ENCODE data around the gene NVL. TPM values are rescaled to one million over a fixed set of nuclear protein-coding genes. Genes with fewer than 3 reads are reported as not detected.

NVL gene
- total RNA-seq, 1 donor from 2014 or later: 46.7 TPM

DNA sequence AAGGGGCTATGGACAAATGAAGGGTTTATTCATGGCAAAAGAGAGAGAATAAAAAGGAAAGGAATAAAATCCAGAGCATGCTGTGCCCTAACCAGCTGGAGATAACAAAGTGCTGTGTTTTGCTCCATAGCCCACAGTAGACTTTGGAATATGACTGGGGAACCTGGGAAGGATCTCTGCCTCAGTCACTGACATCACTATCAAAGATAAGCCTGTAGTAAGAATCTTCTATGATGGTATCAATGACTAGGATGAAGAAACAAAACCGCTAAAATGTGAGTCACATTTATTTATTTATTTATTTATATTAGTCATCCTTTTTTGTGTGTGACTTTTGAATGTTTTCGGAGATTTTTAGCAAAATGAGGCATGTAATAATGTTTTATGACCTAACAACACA is 56.3 kb downstream of the NVL start:
- Mint-ChIP-seq H3K36me3 (peaks cover 18% of the 10 kb centered on the region), H3K27ac (peak overlapping the region; percentile 20), H3K4me1 (ENCODE audit: unreplicated experiment) (no peaks in the 10 kb centered on the region), H3K9me3 (no peaks in the 10 kb centered on the region), H3K4me3 (no peak overlapping the region), H3K27me3 (no peaks in the 10 kb centered on the region)
- no peak for DNase-seq (ENCODE audit: extremely low spot score, unreplicated experiment)
- TF ChIP-seq, protein P1, sequence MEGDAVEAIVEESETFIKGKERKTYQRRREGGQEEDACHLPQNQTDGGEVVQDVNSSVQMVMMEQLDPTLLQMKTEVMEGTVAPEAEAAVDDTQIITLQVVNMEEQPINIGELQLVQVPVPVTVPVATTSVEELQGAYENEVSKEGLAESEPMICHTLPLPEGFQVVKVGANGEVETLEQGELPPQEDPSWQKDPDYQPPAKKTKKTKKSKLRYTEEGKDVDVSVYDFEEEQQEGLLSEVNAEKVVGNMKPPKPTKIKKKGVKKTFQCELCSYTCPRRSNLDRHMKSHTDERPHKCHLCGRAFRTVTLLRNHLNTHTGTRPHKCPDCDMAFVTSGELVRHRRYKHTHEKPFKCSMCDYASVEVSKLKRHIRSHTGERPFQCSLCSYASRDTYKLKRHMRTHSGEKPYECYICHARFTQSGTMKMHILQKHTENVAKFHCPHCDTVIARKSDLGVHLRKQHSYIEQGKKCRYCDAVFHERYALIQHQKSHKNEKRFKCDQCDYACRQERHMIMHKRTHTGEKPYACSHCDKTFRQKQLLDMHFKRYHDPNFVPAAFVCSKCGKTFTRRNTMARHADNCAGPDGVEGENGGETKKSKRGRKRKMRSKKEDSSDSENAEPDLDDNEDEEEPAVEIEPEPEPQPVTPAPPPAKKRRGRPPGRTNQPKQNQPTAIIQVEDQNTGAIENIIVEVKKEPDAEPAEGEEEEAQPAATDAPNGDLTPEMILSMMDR (conservative IDR thresholded peaks at IDR 0.05): no peak

DNA sequence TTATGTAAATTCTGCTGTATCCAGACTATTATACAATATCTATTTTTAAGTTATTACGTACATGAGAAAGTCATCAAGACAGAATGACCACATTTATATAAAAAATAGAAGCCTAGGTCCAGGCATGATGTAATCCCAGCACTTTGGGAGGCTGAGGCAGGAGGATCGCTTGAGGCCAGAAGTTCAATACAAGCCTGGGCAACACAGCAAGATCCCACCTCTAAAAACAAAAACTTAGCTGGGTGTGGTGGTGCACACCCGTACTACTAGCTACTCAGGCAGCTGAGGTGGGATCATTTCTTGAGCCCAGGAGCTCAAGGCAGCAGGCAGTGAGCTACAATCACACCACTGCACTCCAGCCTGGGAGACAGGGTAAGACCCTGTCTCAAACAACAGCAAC is 58.9 kb downstream of the NVL start:
- Mint-ChIP-seq H3K36me3 (peaks cover 22% of the 10 kb centered on the region), H3K4me3 (no peak overlapping the region), H3K27me3 (no peaks in the 10 kb centered on the region), H3K9me3 (no peaks in the 10 kb centered on the region), H3K27ac (no peak overlapping the region), H3K4me1 (ENCODE audit: unreplicated experiment) (peaks cover 10% of the 10 kb centered on the region)
- DNase-seq (ENCODE audit: extremely low spot score, unreplicated experiment): no peak
- TF ChIP-seq, protein P1 (conservative IDR thresholded peaks at IDR 0.05): no peak

DNA sequence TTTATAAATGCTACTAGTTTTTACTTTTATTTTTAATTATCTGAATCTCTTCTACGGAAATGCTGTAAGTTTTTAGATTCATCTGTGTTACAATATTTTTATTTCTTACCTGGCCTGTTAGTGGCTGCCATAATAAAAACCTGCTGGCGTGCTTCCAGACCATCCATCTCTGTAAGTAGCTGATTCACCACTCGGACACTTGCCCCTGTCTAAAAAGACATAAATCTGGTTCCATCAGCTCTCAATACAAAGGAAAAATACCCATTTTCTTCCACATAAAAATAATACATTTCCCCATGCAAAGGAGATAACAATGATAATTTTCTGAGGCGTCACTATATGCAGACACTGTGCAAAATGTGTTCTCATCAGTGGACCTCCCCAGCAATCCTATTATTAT is 62.0 kb downstream of the NVL start:
- H3K36me3 Mint-ChIP-seq: peaks cover 17% of the 10 kb centered on the region
- no peak overlapping the region for H3K4me3 Mint-ChIP-seq
- no peaks in the 10 kb centered on the region for H3K27me3 Mint-ChIP-seq
- no peaks in the 10 kb centered on the region for H3K9me3 Mint-ChIP-seq
- no peak for DNase-seq (ENCODE audit: extremely low spot score, unreplicated experiment)
- TF ChIP-seq, protein P1 (conservative IDR thresholded peaks at IDR 0.05): no peak
- no peak overlapping the region for H3K27ac Mint-ChIP-seq
- H3K4me1 Mint-ChIP-seq (ENCODE audit: unreplicated experiment): peaks cover 12% of the 10 kb centered on the region

DNA sequence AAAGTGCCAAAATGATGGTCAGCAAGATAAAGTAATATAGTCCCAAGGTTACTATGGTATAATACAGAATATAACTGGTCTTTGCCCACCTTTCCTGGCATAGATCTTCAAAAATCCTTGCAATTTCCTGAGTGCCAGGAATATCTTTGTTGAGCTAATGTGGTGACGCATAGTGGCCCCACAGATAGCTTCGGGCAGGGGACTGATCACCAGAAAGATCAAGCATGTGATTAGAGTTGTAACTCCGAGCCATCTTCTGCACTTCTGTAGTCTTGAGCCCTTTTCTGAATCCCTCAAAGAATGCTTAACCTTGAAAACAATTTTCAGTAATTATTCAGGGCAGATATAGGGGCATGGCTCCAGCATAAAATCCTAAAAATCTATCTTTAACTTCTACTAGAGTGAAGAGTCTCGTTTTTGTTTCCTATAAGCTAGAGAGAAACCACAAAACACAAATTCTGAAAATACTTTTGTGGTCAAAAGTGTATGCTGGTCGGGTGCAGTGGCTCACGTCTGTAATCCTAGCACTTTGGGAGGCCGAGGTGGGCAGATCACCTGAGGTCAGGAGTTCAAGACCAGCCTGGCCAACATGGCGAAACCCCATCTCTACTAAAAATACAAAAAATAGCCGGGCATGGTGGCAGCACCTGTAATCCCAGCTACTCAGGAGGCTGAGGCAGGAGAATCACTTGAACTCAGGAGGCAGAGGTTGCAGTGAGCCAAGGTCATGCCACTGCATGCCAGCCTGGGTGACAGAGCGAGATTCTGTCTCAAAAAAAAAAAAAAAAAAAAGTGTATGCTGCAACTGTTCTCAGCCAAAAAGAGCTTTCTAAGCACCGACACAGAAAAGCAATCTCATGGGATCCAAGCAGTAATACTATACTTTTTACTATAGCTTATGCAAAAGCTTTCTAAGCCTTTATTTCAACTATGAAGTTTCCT is 62.8 kb downstream of the NVL start:
- no peak for DNase-seq (ENCODE audit: extremely low spot score, unreplicated experiment)
- Mint-ChIP-seq H3K36me3 (peaks cover 24% of the 10 kb centered on the region), H3K27me3 (no peaks in the 10 kb centered on the region), H3K27ac (no peak overlapping the region), H3K4me1 (ENCODE audit: unreplicated experiment) (peaks cover 19% of the 10 kb centered on the region), H3K9me3 (no peaks in the 10 kb centered on the region), H3K4me3 (no peak overlapping the region)
- TF ChIP-seq, protein P1 (conservative IDR thresholded peaks at IDR 0.05): no peak

DNA sequence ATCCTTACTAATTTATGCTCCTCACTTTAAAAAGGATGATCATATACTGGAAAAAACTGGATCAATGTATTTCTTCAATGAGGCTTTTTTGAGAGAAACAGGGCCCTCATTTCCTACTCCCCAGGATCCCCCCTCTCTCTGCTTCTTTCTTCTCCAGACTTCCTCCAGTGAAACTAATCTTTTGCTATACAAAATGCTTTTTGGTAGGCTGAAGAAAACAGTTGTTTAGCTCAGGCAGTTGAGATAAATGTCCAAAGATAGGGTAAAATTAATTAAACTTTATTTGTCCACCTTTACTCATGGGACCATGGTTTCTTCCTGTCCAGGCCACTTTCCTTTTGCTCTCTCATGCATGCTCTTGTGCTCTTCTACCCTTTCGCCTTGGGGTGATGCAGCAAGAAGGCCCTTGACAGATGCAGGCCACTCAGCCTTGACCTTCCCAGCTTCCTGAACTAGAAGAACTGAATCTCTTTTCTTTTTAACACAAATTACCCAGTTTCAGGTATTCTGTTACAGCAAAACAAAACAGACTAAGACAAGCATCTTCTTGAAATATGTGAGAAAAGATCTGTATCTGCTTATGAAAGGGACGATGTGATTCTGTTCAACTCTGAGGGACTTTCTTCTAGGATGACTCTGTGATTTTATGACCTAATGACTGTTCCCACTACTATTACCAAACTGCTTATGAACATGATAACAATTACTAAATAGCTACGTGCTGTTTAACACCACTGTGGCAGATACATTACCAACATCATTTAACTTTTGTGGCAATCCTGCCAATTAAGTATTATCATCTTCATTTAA is 63.7 kb downstream of the NVL start:
- Mint-ChIP-seq H3K27me3 (no peaks in the 10 kb centered on the region), H3K36me3 (peaks cover 25% of the 10 kb centered on the region), H3K9me3 (no peaks in the 10 kb centered on the region), H3K4me1 (ENCODE audit: unreplicated experiment) (peaks cover 19% of the 10 kb centered on the region), H3K4me3 (no peak overlapping the region), H3K27ac (peak overlapping the region; percentile 2)
- no peak for DNase-seq (ENCODE audit: extremely low spot score, unreplicated experiment)
- TF ChIP-seq, protein P1 (conservative IDR thresholded peaks at IDR 0.05): no peak
